Measurements from ENCODE around the gene ALG12. TPM values are rescaled to one million over a fixed set of nuclear protein-coding genes. Genes with fewer than 3 reads are reported as not detected.
A peak's percentile ranks its signal among the peaks of the same experiment; 100 is the strongest.

The ALG12 gene
- total and polyA plus RNA-seq, 2 of the 8 experiments (the other 6 are each of a cell fraction or from before 2014, with no cell fraction given), result 13.4 to 22.5 TPM

DNA sequence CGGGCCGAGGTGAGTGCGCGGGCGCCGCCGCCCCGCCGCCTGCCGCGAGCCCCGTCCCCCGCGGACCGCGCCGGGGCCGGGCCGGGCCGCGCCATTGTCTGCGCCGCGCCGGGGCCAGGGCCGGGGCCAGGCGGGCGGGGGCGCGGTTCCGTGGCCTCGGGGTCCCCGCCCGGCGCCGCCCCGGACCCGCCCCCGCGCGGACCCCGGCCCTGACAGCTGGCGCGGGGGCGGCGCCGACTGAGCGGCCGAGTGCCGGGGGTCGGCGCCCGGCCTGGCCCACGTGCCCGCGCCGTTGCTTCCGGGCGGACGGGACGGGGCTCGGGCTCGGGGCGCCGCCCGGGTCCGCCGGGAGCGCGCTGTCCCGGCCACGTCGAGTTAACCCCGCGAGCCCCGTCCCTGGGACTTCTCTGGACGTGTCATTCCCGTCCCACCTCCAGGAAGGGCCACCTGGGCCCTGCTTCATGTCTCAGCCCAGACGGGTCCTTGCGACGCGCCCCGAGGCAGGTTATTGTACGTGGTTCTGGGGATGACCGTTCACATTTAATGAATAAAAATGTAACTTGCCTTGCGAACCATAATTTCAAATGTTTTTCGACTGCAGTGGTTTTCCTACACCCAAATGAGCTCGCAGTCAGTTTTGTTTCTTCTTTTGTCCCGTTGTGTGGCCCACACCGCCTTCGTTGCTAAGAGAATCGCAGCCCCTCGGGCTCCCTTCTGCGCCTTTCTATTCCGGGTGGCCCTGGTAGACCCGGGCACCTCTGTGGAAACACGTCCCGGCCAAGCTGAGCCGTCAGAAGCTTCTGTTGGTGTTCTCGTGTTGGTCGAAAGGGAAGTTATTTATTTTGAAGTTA lies 64.0 kb downstream of the ALG12 start:
- no peaks in the 10 kb centered on the region for H3K9me3 ChIP-seq (ENCODE audit: insufficient read depth in 2 of 2, low read depth in 1 of 2, low read length in 1 of 2)
- peak overlapping the region; percentile 63 to 91 (median 82) for H3K4me3 ChIP-seq (ENCODE audit: extremely low read depth in 1 of 4, insufficient read depth in 2 of 4, low read depth in 3 of 4, low read length in 4 of 4)
- H3K27ac ChIP-seq (ENCODE audit: low read depth, low read length), result no peak overlapping the region
- 4% methylated on average over 48 of the region's 101 CpGs; no CpG with 5 or more reads in 1 of the 2 experiments for WGBS, 2 experiments (ENCODE audit: extremely low coverage in 1 of 2, insufficient coverage in 1 of 2, insufficient read length in 1 of 2, insufficient replicate concordance in 2 of 2, low coverage in 1 of 2, low lambda C conversion rate in 2 of 2, missing lambda C conversion rate in 1 of 2)
- H3K14ac ChIP-seq (ENCODE audit: insufficient read length), result no peak overlapping the region
- peaks cover 26% of the 10 kb centered on the region for H3K79me1 ChIP-seq (ENCODE audit: low read depth, low read length)
- H3K4me2 ChIP-seq (ENCODE audit: insufficient read depth in 1 of 2, low read depth in 2 of 2, low read length in 2 of 2), result peak overlapping the region; percentile 77 to 81
- H3K23me2 ChIP-seq (ENCODE audit: low read depth, low read length), result peaks cover 14% of the 10 kb centered on the region
- DNase-seq (ENCODE audit: low read depth in 1 of 2, low spot score in 2 of 2) (peak in 1 of 2 experiments; percentile 54), FAIRE-seq (no peak)
- no peak overlapping the region for H2BK120ac ChIP-seq (replicated peaks; ENCODE audit: low read depth, low read length)
- peaks cover 4 to 8% (median 5%) of the 10 kb centered on the region in 4 experiments; a peak in 6 of 7 replicates for H3K4me1 ChIP-seq (replicated peaks in 1 of 4; ENCODE audit: control insufficient read depth in 3 of 4, insufficient read depth in 4 of 4, low read length in 3 of 4)
- peak overlapping the region; percentile 85 for H3K4ac ChIP-seq (replicated peaks; ENCODE audit: insufficient read length, low read depth, low read length)
- peak overlapping the region; percentile 4 to 89 (median 59) for H3K9ac ChIP-seq (replicated peaks in 1 of 4; ENCODE audit: extremely low read depth in 1 of 4, low read depth in 3 of 4, low read length in 3 of 4)
- CTCF ChIA-PET (ENCODE audit: partially characterized antibody), result no interaction called here
- H3K27me3 ChIP-seq (replicated peaks in 1 of 4; ENCODE audit: control insufficient read depth in 3 of 4, extremely low read depth in 1 of 4, insufficient read depth in 3 of 4, low read length in 3 of 4), result peaks cover 25 to 37% (median 33%) of the 10 kb centered on the region in 4 experiments
- no peak overlapping the region for H2AK5ac ChIP-seq (ENCODE audit: low read depth, low read length)
- peak overlapping the region; percentile 60; the same call in 1 of the 2 replicates for H3K18ac ChIP-seq (ENCODE audit: extremely low read depth, low read length)
- H2BK5ac ChIP-seq (ENCODE audit: low read depth, low read length), result no peak overlapping the region
- peak overlapping the region; percentile 45 for H4K5ac ChIP-seq (ENCODE audit: insufficient read length, low read depth, low read length)
- H4K8ac ChIP-seq (ENCODE audit: extremely low read depth, insufficient read depth, low read length), result no peak overlapping the region
- no peak overlapping the region for H2BK20ac ChIP-seq (ENCODE audit: low read length)
- H3K36me3 ChIP-seq (ENCODE audit: control insufficient read depth in 2 of 4, insufficient read depth in 4 of 4, low read length in 3 of 4), result peaks cover 0 to 9% (median 0%) of the 10 kb centered on the region in 4 experiments; a peak in 1 of 8 replicates
- H2BK12ac ChIP-seq (ENCODE audit: low read depth, low read length), result no peak overlapping the region
- H2BK15ac ChIP-seq (ENCODE audit: low read length), result no peak overlapping the region
- H4K91ac ChIP-seq (replicated peaks; ENCODE audit: insufficient read length, low read length), result no peak overlapping the region
- peak overlapping the region; percentile 12 for H3K56ac ChIP-seq (replicated peaks; ENCODE audit: insufficient read length, low read depth, low read length)
- POLR2A ChIA-PET (ENCODE audit: partially characterized antibody), result interaction anchor here (0.6 to 2.5 kb wide), 5 partner anchors 9 to 30 kb away, joined by 3 to 6 read pairs (median 3); no protein-coding TSS in a partner anchor
- no peak overlapping the region for H3K23ac ChIP-seq (ENCODE audit: insufficient read length)
- no peak overlapping the region for H2AFZ ChIP-seq (ENCODE audit: low read length)
- peaks cover 11 to 48% of the 10 kb centered on the region in 2 experiments; a peak in 3 of 4 replicates for H3K79me2 ChIP-seq (ENCODE audit: control insufficient read depth in 1 of 2, insufficient read depth in 2 of 2, low read length in 2 of 2)
- H4K20me1 ChIP-seq (replicated peaks in 1 of 2; ENCODE audit: control insufficient read depth in 1 of 2, insufficient read depth in 2 of 2, low read length in 2 of 2), result peaks cover 17 to 36% of the 10 kb centered on the region in 2 experiments
- no peak for TF ChIP-seq RBBP5 (IDR thresholded peaks at IDR 0.05; ENCODE audit: borderline replicate concordance, low read depth, low read length)
- TF ChIP-seq, protein P1, sequence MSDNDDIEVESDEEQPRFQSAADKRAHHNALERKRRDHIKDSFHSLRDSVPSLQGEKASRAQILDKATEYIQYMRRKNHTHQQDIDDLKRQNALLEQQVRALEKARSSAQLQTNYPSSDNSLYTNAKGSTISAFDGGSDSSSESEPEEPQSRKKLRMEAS (IDR thresholded peaks at IDR 0.05), result peak; percentile 2; the same call in 1 of the 2 replicates
- TF ChIP-seq PHF8 (conservative IDR thresholded peaks at IDR 0.05; ENCODE audit: low read depth, low read length), result no peak; the same call in 1 of the 2 replicates
- TF ChIP-seq CREB1 (IDR thresholded peaks at IDR 0.05), result no peak
- no peak for TF ChIP-seq CTBP2 (IDR thresholded peaks at IDR 0.05; ENCODE audit: borderline replicate concordance, insufficient read depth, insufficient read length, low read length)
- TF ChIP-seq ASH2L (IDR thresholded peaks at IDR 0.05; ENCODE audit: low read length), result peak; percentile 24
- TF ChIP-seq, protein P2, sequence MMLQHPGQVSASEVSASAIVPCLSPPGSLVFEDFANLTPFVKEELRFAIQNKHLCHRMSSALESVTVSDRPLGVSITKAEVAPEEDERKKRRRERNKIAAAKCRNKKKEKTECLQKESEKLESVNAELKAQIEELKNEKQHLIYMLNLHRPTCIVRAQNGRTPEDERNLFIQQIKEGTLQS (IDR thresholded peaks at IDR 0.05; ENCODE audit: insufficient read depth, low read depth, low read length), result no peak
- no peak for TF ChIP-seq RNF2 (IDR thresholded peaks at IDR 0.05; ENCODE audit: borderline replicate concordance, low read depth, low read length, missing control alignments, poor library complexity, severe bottlenecking)
- TF ChIP-seq KDM5A (IDR thresholded peaks at IDR 0.05; ENCODE audit: low read length), result no peak

All from H1 (cell line).